IMR-90 (cell line): ENCODE measurements around the gene WBP11.
"Not testable (repeated sequence)": the region's sequence is repeated elsewhere in the genome, so short reads cannot be mapped to it uniquely, and the experiment has no call there.

Experiments used
- FOS ChIP-seq: fragments of 150-350 bp; IDR thresholded peaks from 2 replicates; pipeline ENCODE4 v1.6.1; 2016; ENCODE audit warnings: low read depth, low read length
- POLR2A ChIP-seq: IDR thresholded peaks from 2 replicates; pipeline ENCODE4 v1.6.1; 2012; ENCODE audit warnings: mild to moderate bottlenecking, low read depth, low read length
- TF ChIP-seq, protein P1 (sequence below): conservative IDR thresholded peaks from 2 replicates; pipeline ENCODE4 v1.5.1; 2012; ENCODE audit warnings: mild to moderate bottlenecking, low read depth, low read length, improper control_type of control experiment
- TF ChIP-seq, protein P2 (sequence below): fragments of 150-350 bp; IDR thresholded peaks from 2 replicates; pipeline ENCODE4 v1.6.1; 2016; ENCODE audit warnings: low read depth, mild to moderate bottlenecking, low read length, moderate library complexity, borderline replicate concordance

DNA sequence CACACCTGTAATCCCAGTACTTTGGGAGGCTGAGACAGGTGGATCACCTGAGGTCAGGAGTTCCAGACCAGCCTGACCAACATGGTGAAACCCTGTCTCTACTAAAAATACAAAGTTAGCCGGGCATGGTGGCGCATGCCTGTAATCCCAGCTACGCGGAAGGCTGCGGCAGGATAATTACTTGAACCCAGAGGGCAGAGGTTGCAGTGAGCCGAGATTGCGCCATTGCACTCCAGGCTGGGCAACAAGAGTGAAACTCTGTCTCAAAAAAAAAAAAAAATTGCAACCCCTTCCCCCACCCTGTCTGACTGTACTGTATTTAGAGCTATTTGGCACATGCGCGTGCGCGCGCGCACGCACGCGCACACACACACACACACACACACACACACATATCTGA is 66.8 kb downstream of the WBP11 start:
- TF ChIP-seq, protein P1, sequence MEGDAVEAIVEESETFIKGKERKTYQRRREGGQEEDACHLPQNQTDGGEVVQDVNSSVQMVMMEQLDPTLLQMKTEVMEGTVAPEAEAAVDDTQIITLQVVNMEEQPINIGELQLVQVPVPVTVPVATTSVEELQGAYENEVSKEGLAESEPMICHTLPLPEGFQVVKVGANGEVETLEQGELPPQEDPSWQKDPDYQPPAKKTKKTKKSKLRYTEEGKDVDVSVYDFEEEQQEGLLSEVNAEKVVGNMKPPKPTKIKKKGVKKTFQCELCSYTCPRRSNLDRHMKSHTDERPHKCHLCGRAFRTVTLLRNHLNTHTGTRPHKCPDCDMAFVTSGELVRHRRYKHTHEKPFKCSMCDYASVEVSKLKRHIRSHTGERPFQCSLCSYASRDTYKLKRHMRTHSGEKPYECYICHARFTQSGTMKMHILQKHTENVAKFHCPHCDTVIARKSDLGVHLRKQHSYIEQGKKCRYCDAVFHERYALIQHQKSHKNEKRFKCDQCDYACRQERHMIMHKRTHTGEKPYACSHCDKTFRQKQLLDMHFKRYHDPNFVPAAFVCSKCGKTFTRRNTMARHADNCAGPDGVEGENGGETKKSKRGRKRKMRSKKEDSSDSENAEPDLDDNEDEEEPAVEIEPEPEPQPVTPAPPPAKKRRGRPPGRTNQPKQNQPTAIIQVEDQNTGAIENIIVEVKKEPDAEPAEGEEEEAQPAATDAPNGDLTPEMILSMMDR = not testable (repeated sequence)
- not testable (repeated sequence) for TF ChIP-seq FOS, POLR2A
- TF ChIP-seq, protein P2, sequence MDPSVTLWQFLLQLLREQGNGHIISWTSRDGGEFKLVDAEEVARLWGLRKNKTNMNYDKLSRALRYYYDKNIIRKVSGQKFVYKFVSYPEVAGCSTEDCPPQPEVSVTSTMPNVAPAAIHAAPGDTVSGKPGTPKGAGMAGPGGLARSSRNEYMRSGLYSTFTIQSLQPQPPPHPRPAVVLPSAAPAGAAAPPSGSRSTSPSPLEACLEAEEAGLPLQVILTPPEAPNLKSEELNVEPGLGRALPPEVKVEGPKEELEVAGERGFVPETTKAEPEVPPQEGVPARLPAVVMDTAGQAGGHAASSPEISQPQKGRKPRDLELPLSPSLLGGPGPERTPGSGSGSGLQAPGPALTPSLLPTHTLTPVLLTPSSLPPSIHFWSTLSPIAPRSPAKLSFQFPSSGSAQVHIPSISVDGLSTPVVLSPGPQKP = not testable (repeated sequence)
